GOT3 (cell line): ENCODE data around the gene LMF1.
"Not testable (repeated sequence)": the region's sequence is repeated elsewhere in the genome, so short reads cannot be mapped to it uniquely, and the experiment has no call there.

Experiments used
- DNase-seq: peaks from one replicate; lab custom pipeline; 2025; ENCODE audit warnings: mixed read lengths; lab: John Stamatoyannopoulos, UW

Gene LMF1

GRCh38 chr16:831571-832413 lies 139.0 kb downstream of the LMF1 start:
- DNase-seq, result no peak

- no peak for DNase-seq
Measured at GRCh38 chr16:830871-831570, 139.8 kb downstream of the LMF1 start.

GRCh38 chr16:830107-830870 lies 140.5 kb downstream of the LMF1 start:
- DNase-seq, result no peak

- no peak for DNase-seq
Measured at GRCh38 chr16:828891-829290, 141.9 kb downstream of the LMF1 start.

- DNase-seq, result no peak
Measured at GRCh38 chr16:827513-827912, 143.3 kb downstream of the LMF1 start.

- DNase-seq, result no peak
Measured at GRCh38 chr16:825341-826061, 145.3 kb downstream of the LMF1 start.

- DNase-seq, result no peak
Measured at GRCh38 chr16:824601-825000, 146.2 kb downstream of the LMF1 start.

- DNase-seq, result no peak
Measured at GRCh38 chr16:824194-824593, 146.6 kb downstream of the LMF1 start.

- DNase-seq, result no peak
Measured at GRCh38 chr16:822909-823297, 147.9 kb downstream of the LMF1 start.

GRCh38 chr16:822174-822908 lies 148.4 kb downstream of the LMF1 start:
- no peak for DNase-seq

GRCh38 chr16:821751-822150 lies 149.0 kb downstream of the LMF1 start:
- DNase-seq, result no peak

GRCh38 chr16:820748-821147 lies 150.0 kb downstream of the LMF1 start:
- no peak for DNase-seq

- not testable (repeated sequence) for DNase-seq
Measured at GRCh38 chr16:820044-820408, 150.8 kb downstream of the LMF1 start.

GRCh38 chr16:819336-820043 lies 151.3 kb downstream of the LMF1 start:
- DNase-seq, result no peak

- DNase-seq, result no peak
Measured at GRCh38 chr16:818592-818991, 152.2 kb downstream of the LMF1 start.

- no peak for DNase-seq
Measured at GRCh38 chr16:818132-818531, 152.7 kb downstream of the LMF1 start.

GRCh38 chr16:817001-817906 lies 153.5 kb downstream of the LMF1 start:
- DNase-seq, result no peak

GRCh38 chr16:815861-816260 lies 154.9 kb downstream of the LMF1 start:
- DNase-seq, result no peak

GRCh38 chr16:814974-815373 lies 155.8 kb downstream of the LMF1 start:
- no peak for DNase-seq
